HUES6 (cell line): ENCODE data around the gene SDK1.

Experiments used
- H3K27ac ChIP-seq: 2 replicates; pipeline ENCODE4 v1.7.0; 2013; ENCODE audit warnings: low read depth, mild to moderate bottlenecking, low read length, inconsistent platforms
- H3K27me3 ChIP-seq: 2 replicates; pipeline ENCODE4 v1.6.1; 2013; ENCODE audit warnings: low read length; ENCODE audit not compliant: control insufficient read depth, insufficient read depth
- H3K36me3 ChIP-seq: 2 replicates; pipeline ENCODE4 v1.6.1; 2013; ENCODE audit warnings: low read length; ENCODE audit not compliant: control insufficient read depth, insufficient read depth
- H3K4me1 ChIP-seq: 2 replicates; pipeline ENCODE4 v1.6.1; 2013; ENCODE audit warnings: low read length; ENCODE audit not compliant: control insufficient read depth, insufficient read depth
- H3K4me3 ChIP-seq: 2 replicates; pipeline ENCODE4 v1.5.1; 2013; ENCODE audit warnings: low read depth, low read length
- H3K9ac ChIP-seq: one replicate; pipeline ENCODE4 v1.6.1; 2013; ENCODE audit warnings: mild to moderate bottlenecking, low read length
- H3K9me3 ChIP-seq: 2 replicates; pipeline ENCODE4 v1.6.1; 2013; ENCODE audit warnings: low read depth, low read length; ENCODE audit not compliant: control insufficient read depth, insufficient read depth

The SDK1 gene

DNA sequence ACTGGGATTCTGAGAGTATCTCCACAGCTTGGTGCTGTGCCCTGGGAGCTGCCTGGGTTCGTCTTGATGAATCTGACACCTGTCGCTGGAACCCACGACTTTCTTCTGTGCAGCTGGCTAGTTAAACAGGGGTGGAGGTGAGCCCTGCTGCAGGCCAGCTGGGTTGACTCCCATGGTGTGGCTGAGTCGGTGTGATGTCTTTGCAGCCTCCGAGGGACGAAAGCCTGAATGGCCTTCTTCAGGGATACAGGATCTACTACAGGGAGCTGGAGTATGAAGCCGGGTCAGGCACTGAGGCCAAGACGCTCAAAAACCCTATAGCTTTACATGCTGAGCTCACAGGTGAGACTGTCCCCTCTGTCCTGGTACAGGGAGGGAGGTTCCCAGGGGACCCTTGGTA is 873.0 kb downstream of the SDK1 start:
- no peaks in the 10 kb centered on the region for H3K4me1 ChIP-seq
- H3K4me3 ChIP-seq, result no peak overlapping the region
- H3K27ac ChIP-seq, result no peak overlapping the region
- H3K36me3 ChIP-seq, result no peaks in the 10 kb centered on the region
- H3K9me3 ChIP-seq, result peaks cover 10% of the 10 kb centered on the region; the same call in 1 of the 2 replicates
- no peaks in the 10 kb centered on the region for H3K27me3 ChIP-seq
- H3K9ac ChIP-seq, result no peak overlapping the region

DNA sequence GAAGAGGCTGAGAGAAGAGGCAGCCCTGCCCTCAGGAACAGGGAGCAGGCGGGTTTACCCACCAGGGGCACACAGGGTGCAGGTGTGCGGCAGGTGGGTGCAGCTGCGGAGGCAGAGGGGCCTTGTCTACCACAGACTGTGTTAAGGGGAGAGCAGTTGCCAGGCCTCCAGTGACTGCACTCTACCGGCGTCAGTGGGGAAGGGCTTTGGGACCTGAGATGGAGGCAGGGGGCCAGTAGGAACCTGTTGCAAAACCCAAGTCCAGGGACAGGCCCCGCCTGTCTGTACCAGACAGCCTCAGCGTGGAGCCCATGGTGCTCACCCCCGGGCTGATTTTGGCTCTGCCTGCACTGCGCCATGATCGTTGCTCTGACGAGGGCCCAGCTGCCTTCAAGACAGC is 873.4 kb downstream of the SDK1 start:
- Histone ChIP-seq H3K27ac (no peak overlapping the region), H3K4me1 (no peaks in the 10 kb centered on the region), H3K36me3 (no peaks in the 10 kb centered on the region), H3K4me3 (no peak overlapping the region), H3K9me3 (peaks cover 10% of the 10 kb centered on the region; the same call in 1 of the 2 replicates), H3K9ac (no peak overlapping the region), H3K27me3 (no peaks in the 10 kb centered on the region)

DNA sequence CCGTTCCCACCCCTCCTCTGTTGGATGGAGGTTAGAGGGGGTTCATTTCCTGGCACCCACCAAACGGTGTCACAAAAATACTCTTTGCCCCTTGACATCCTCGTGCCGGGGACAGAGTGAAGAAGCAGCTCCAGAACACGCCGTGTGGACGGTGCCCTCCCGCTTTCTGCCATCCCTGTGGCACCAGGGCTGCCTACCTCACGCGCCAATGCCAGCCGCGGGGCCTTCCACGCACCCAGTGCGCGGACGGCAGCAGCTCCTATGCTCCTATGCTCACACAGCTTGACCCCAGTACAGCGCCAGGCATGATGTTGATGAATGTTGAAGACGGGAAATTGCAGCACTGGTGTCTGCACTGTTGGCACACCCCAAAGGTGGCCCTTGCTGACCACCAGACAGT is 873.8 kb downstream of the SDK1 start:
- H3K9ac ChIP-seq, result no peak overlapping the region
- peaks cover 10% of the 10 kb centered on the region; the same call in 1 of the 2 replicates for H3K9me3 ChIP-seq
- no peaks in the 10 kb centered on the region for H3K36me3 ChIP-seq
- H3K4me3 ChIP-seq, result no peak overlapping the region
- no peak overlapping the region for H3K27ac ChIP-seq
- no peaks in the 10 kb centered on the region for H3K27me3 ChIP-seq
- H3K4me1 ChIP-seq, result no peaks in the 10 kb centered on the region

DNA sequence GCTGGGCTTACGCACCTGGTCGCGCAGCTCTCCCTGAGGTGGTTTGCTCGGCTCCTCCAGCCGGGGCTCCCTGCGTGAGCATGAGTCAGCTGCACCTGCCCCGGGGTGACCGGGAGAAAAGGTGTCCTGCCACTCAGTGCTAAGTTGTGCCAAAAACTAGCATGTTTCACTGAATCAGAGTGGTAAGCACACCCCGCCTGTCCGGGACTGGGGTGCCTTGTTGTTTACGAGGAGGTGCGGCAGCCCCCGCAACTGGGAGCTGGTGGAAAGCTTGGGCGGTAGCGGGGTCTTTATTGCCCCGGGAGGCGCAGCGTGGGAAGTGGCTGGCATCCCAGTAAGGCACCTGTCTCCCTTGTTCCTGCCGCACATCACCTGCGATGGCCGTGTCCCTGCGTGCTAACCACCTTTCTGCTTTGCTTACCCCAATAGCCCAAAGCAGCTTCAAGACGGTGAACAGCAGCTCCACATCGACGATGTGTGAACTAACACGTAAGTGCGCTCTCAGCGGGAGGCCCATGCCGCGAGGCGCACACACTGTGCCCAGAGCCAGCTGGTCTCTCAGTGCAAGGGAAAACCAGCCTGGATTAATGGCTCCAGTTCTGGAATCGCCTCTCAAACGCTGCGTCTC is 874.4 kb downstream of the SDK1 start:
- H3K9me3 ChIP-seq, result peaks cover 10% of the 10 kb centered on the region; the same call in 1 of the 2 replicates
- H3K27ac ChIP-seq, result no peak overlapping the region
- no peaks in the 10 kb centered on the region for H3K27me3 ChIP-seq
- H3K9ac ChIP-seq, result no peak overlapping the region
- H3K4me3 ChIP-seq, result no peak overlapping the region
- H3K36me3 ChIP-seq, result no peaks in the 10 kb centered on the region
- no peaks in the 10 kb centered on the region for H3K4me1 ChIP-seq

DNA sequence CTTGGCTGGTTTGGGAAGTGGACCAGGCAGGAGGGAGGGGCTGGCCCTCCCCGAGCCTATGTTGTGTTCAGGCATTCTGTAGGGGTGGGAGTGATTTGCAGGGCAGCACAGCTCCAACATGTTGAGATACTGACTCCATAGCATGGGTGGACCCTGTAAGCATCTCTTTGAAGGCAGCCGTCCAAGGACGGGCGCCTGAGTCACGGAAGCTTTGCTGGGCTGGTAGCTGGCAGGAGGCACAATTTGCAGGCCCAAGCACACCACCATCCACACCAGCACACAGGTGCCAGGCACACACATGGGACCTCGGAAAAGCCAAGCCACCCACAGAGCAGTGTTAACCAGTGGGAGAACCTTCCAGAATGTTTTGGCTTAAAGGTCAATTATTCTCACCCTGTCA is 875.9 kb downstream of the SDK1 start:
- H3K36me3 ChIP-seq, result no peaks in the 10 kb centered on the region
- peaks cover 13% of the 10 kb centered on the region; the same call in 1 of the 2 replicates for H3K9me3 ChIP-seq
- H3K27ac ChIP-seq, result no peak overlapping the region
- H3K4me3 ChIP-seq, result no peak overlapping the region
- H3K27me3 ChIP-seq, result no peaks in the 10 kb centered on the region
- no peaks in the 10 kb centered on the region for H3K4me1 ChIP-seq
- H3K9ac ChIP-seq, result no peak overlapping the region

DNA sequence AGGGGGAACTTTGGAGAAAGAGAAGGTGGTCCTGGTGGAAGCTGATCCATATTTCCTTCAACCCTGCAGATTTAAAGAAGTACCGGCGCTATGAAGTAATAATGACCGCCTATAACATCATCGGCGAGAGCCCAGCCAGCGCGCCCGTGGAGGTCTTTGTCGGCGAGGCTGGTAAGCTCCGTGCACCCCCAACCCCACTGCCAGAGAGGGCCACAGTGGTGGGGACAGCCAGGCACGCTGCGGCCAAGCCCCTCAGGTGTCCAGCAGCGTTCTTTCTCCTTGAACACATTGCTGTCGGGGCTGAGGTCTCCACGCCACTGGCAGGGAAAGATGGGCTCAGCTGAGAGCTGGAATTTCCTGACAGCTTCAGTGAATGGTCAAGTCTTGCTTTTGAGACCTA is 877.4 kb downstream of the SDK1 start:
- Histone ChIP-seq H3K27ac (no peak overlapping the region), H3K9ac (no peak overlapping the region), H3K27me3 (no peaks in the 10 kb centered on the region), H3K9me3 (peaks cover 23% of the 10 kb centered on the region), H3K4me1 (no peaks in the 10 kb centered on the region), H3K4me3 (no peak overlapping the region), H3K36me3 (no peaks in the 10 kb centered on the region)

DNA sequence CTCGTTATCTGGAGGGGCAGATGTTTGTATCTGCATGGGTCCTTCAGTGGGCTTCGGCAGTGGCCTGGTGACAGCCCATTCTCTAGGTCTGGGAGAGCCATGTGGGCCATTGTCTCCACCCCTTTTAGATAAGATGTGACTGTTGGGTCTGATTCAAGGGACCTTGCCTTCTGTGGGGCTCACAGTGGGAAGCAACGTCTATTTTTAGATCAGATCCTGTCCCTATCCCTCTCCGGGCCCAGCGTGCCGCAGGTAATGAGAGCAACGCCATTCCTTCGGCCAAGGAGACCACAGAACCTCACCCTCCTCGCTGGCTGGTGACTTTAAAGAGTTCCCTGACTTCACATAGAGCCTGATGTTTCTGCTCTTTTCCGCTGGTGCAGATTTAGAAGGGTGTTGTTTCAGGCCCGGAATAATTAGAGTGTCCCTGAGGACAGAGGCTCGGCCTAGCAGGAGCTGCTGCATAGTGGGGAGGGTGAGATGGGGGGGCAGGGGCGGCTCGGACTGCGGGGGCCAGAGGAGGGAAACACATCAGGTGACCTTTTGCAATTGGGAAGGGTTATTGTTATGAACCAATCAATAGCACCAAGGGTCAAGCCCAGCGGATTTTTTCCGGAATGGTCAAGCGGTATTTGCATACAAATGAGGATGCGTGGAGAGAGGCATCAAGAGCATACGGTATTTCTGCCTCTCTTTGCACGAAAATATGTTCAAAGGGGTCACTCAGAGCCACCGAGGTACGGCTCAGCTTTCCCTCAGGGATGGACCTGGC is 878.0 kb downstream of the SDK1 start:
- H3K27me3 ChIP-seq, result no peaks in the 10 kb centered on the region
- H3K4me3 ChIP-seq, result no peak overlapping the region
- no peaks in the 10 kb centered on the region for H3K4me1 ChIP-seq
- no peak overlapping the region for H3K27ac ChIP-seq
- H3K9ac ChIP-seq, result no peak overlapping the region
- peaks cover 23% of the 10 kb centered on the region for H3K9me3 ChIP-seq
- no peaks in the 10 kb centered on the region for H3K36me3 ChIP-seq

DNA sequence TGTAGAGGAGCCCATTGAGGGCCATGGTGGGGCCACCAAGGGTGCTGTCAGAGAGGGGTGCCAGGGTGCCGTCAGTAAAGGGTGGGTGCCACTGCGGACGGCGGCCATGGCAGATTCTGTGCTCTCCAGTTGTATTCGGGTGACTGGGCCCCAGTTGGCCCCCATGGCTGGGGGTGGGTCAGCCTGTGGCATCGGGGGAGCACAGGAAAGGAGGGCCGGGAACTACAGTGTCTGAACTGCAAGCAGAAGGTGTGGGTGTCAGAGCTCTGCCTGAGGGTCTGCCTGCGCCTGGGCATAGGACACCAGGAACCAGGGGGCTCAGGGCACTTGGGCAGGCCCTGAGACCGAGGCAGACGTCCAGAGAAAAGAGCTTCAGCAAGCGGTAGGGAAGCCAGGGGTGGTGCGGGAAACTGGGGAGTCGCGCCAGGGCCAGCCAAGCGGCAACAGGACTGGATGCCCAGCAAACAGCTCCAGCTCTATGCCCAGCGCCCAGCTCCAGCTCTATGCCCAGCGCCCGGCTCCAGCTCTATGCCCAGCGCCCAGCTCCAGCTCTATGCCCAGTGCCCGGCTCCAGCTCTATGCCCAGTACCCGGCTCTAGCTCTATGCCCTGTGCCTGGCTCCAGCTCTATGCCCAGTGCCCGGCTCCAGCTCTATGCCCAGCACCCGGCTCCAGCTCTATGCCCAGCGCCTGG is 878.8 kb downstream of the SDK1 start:
- Histone ChIP-seq H3K9me3 (peaks cover 23% of the 10 kb centered on the region), H3K27ac (no peak overlapping the region), H3K36me3 (no peaks in the 10 kb centered on the region), H3K27me3 (no peaks in the 10 kb centered on the region), H3K4me1 (no peaks in the 10 kb centered on the region), H3K9ac (no peak overlapping the region), H3K4me3 (no peak overlapping the region)

DNA sequence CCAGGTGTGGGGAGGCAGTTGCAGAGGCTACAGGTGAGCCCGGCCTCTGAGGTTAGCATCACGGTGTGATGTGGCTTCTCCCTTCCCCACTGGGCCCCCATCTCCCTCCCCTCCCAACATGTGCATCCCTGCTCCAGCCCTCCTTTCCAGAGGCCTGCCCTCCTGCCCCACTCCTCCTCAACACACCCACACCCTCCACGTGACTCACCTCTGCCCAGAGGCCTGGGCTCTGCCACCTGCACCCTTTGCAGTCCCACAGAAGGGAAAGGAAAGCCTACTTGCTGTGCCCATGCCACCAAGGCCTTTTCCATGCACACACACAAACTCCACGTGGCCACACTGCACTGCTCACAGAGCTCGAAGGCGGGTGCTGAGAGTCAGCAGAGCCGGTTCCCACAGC is 880.4 kb downstream of the SDK1 start:
- H3K9me3 ChIP-seq, result peaks cover 23% of the 10 kb centered on the region
- H3K9ac ChIP-seq, result no peak overlapping the region
- H3K27me3 ChIP-seq, result no peaks in the 10 kb centered on the region
- H3K36me3 ChIP-seq, result no peaks in the 10 kb centered on the region
- no peak overlapping the region for H3K27ac ChIP-seq
- H3K4me1 ChIP-seq, result no peaks in the 10 kb centered on the region
- H3K4me3 ChIP-seq, result no peak overlapping the region

DNA sequence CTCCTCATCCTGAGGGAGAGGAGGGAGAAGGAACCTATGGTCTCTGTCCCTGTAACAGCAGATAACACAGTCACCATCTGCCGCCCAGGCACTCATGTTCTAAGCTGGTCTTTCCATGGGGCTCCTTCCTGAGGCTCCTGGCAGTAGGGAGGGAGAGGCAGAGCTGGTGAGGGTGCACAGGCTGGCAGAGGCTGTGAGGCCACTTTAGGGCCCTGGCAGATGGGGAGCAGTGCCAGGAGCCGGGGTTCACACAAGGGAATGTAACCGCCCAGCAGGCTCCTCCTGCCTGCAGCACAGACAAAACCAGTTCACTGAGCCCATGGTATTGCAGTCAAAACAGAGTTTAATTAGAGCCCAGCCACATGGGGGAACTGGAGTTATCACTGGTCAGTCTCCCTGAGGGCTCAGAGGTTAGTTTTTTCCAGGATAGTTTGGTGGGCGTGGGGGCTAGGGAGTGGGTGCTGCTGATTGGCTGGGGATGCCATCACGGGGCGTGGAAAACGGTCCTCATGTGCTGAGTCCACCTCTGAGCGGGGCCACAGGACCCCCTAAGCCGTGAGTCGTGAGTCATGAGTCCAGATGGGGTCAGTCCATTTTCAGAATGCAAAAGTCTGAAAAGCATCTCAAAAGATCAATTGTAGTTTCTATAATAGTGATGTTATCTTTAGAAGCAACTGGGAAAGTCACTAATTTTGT is 881.7 kb downstream of the SDK1 start:
- H3K36me3 ChIP-seq, result no peaks in the 10 kb centered on the region
- no peak overlapping the region for H3K27ac ChIP-seq
- H3K4me3 ChIP-seq, result no peak overlapping the region
- peaks cover 22% of the 10 kb centered on the region for H3K9me3 ChIP-seq
- H3K9ac ChIP-seq, result no peak overlapping the region
- H3K4me1 ChIP-seq, result no peaks in the 10 kb centered on the region
- H3K27me3 ChIP-seq, result no peaks in the 10 kb centered on the region
